HG03097 (cell line): ENCODE measurements around the gene TP63.
"Not testable (repeated sequence)": the region's sequence is repeated elsewhere in the genome, so short reads cannot be mapped to it uniquely, and the experiment has no call there.

Experiments used
- ATAC-seq: cut with Tn5 transposase; IDR thresholded peaks from one replicate; pipeline ENCODE4 v1.9.1; 2021; ENCODE audit not compliant: unreplicated experiment, low FRiP score

TP63 gene

DNA sequence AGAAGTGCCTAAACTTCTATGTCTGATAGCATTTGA lies at the start of gene TP63:
Gene TP63, plus strand, starts transcription at position 17 of the 36 bp plus-strand sequence. CDS start 127 bp downstream, outside the sequence.
- ATAC-seq: no peak

GRCh38 chr3:189582179-189582578 lies 49.0 kb upstream of the TP63 start:
- ATAC-seq: no peak

DNA sequence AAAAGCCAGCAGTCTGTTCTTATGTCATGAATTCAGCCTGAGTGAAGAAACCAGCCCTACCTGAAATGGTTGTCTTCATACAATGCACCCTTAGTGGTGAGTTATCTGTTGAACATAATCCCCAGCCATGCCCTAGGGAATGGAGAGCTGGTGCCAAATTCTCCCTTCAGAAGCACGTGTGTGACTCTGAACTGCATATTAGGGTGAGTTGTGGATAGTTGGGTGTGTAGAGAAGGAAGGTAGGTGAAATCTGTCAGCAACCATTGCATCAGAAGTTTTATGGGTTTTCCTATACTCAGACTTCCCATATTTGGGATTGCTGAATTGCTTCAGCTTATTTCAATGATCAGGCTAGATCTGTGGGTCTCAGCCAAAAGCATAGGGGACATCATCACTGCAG lies 46.5 kb upstream of the TP63 start:
- ATAC-seq: no peak

- ATAC-seq: no peak
Measured at GRCh38 chr3:189586941-189587663, 44.1 kb upstream of the TP63 start.

DNA sequence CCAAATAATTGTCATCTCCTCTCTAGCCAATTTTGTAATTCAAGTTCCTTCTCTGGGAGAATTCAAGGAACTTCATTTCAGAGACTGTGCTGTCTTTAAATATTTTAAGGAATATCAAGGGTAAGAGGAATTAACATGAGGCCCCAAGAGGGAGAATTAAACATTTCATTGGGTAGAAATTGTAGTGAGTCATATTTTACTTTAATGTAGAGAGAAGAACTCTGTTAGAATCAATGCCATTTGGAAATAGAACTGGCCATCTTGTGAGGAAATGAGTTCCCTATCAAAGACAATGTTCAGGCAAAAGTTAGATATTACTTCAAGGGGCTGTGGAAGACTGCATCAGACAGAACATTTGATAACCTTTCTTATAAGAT lies 43.5 kb upstream of the TP63 start:
- ATAC-seq: no peak

DNA sequence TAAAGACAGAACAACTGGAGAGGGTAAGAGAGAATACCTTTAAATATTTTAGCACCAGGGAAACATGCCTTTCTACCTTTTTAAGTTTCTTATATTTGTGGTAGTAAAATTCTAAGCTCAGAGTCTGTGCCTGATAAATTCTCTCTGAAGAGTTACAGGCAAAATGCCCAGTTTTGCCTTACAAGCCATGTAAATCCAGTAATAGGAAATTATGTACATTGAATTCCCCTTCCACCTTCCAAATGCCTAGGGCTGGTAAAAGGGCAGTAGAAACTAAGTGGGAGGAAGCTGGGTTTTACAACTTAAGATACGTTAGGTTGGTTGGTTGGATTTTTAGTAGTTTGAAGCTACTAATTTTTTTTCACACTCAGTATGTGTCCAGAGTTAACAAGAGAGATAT lies 43.1 kb upstream of the TP63 start:
- no peak for ATAC-seq

DNA sequence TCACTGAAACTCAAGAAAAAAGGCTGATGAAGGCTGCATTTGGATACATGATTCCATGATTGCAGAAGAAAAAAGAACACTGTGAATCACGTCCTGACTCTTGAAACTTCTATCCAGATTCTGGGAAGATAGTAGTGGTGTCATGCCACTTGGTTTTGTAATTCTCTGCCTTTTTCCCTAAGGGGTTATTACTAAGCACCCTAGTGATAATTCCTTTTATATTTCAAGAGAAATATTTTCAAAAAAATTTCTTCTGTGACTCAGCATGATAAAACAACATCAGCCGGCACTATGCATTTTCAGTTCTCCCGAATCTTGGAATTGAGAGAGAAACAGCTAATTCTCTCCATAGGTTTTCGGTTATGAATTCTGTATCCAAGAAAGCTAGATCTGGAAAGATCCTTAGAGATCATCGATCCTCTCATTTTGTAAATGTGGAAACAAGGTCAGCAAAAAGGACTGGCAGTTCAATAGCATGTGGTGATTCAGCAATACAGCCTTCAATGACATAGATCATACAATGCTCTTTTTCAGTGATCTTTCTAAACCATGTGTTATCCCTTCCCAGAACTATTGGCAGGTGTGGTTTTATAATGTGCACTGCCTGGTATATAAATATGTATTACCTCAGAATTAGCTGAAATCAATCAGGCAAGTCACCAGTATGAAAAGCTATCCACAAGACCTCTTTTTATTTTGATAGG lies 42.6 kb upstream of the TP63 start:
- no peak for ATAC-seq

GRCh38 chr3:189589179-189589569 lies 42.0 kb upstream of the TP63 start:
- no peak for ATAC-seq

DNA sequence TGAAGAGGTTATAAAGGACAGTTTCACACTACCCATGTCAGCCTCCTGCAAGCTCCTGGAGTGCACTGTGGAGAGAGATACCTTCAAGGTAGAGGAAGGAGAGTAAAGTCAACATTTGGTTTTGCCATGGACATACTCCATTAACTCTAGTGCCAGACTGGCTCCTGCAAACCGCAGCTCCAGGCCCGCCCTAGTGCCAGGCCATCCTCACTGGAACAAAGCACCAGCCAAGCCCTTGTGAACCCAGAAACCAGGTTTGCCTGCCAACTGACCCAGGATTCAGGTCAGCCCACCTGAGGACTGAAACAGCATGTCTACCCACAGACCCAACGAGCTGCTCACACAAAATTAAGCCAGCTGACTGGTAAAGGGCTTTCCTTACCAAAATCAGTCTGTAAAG lies 41.0 kb upstream of the TP63 start:
- no peak for ATAC-seq

- no peak for ATAC-seq
Measured at GRCh38 chr3:189593581-189593980, 37.6 kb upstream of the TP63 start.

DNA sequence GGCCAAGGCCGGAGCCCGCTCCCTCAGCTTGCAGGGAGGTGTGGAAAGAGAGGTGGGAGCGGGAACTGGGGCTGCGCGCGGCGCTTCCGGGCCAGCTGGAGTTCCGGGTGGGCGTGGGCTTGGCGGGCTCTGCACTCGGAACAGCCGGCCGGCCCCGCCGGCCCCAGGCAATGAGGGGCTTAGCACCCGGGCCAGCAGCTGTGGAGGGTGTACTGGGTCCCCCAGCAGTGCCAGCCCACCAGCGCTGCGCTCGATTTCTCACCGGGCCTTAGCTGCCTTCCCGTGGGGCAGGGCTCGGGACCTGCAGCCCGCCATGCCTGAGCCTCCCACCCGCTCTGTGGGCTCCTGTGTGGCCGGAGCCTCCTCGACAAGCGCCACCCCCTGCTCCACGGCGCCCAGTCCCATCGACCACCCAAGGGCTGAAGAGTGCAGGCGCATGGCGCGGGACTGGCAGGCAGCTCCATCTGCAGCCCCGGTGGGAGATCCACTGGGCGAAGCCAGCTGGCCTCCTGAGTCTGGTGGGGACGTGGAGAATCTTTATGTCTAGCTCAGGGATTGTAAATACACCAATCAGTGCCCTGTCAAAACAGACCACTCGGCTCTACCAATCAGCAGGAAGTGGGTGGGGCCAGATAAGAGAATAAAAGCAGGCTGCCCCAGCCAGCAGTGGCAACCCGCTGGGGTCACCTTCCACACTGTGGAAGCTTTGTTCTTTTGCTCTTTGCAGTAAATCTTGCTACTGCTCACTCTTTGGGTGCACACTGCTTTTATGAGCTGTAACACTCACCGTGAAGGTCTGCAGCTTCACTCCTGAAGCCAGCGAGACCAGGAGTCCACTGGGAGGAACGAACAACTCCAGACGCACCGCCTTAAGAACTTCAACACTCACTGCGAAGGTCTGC lies 34.9 kb upstream of the TP63 start:
- not testable (repeated sequence) for ATAC-seq

DNA sequence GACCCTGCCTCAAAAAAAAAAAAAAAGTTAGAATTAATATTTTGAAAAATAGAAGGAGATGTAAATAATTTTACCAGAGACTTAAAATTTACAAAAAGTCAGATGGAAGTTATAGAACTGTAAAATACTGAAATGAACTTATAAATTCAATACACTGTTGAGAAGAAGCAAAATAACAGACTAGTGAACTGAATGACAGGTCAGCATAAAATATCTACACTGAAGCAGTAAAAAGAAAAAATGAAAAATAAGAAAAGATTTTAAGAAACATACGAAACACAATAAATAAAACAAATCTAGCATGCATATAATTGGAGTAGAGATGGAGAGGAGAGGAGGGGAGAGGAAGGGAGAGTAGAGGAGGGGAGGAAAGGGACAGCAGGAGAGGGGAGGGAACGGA lies 33.3 kb upstream of the TP63 start:
- no peak for ATAC-seq

DNA sequence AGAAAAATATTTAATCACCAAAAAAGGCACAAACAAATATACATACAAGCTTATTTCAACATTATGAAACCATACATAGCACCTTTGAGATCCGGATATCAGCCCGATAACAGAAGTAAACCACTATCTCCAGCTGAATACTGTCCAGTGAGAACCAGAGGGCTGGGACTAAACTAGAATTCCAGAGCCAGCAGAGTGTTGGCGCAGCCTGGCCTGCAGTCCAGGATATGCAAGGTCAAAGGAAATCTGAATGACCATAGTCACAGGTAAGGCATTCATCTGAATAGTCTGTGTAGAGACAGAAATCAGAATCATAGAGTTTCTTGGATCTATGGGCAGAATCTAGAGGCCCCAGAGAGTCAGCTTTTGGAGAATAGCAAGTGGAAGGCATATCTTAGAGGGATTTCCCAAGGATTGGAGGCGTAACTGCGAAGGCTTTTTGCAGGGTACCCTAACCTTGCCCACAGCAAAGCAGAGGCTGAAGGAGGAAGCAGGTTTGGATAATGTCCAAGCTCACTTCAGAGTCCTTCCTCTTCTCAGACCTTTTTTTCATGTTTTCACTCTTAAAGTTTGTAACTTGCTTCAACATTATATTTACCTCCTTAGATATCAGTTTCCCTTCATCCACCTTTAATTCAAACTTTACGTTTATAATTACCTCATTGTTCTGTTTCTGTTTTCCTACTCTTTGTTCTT lies 32.5 kb upstream of the TP63 start:
- no peak for ATAC-seq

DNA sequence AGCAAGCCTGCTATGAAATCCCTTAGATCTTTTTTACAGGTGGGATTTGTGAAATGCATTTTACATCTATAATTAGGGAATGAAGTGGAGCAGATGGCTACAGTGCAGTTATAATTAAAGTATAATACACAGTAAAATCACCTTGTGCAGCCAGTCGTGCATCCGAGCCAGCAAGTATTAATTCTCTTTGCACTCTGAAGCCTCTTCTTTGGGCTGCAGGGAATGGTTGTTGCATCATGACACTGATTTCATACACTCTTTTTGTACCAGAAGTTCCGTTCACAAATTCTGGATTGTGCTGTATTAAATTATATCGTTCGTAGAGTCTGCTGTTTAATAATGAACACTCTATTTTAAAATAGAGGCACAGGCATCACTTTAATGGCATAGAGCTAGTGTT lies 28.7 kb upstream of the TP63 start:
- ATAC-seq: no peak

- ATAC-seq: no peak
Measured at GRCh38 chr3:189605717-189606116, 25.5 kb upstream of the TP63 start.

DNA sequence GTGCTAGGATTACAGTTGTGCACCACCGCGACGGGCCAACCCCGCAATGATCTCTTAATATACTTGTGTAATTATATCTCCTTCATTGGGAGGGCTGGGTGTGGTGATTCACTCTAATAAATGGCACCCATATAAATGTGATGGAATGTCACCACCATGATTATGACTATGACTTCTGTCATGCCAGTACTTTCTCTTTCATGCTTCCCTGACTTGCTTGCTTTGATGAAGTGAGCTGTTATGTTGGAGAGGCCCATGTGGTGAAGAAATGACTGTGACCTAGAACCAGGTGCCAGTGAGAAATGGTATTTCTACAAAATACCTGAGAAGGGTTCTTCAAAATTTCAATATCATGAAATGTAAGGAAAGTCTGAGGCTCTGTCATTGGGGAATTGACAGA lies 24.4 kb upstream of the TP63 start:
- ATAC-seq: no peak

GRCh38 chr3:189612641-189613040 lies 18.5 kb upstream of the TP63 start:
- ATAC-seq: not testable (repeated sequence)

DNA sequence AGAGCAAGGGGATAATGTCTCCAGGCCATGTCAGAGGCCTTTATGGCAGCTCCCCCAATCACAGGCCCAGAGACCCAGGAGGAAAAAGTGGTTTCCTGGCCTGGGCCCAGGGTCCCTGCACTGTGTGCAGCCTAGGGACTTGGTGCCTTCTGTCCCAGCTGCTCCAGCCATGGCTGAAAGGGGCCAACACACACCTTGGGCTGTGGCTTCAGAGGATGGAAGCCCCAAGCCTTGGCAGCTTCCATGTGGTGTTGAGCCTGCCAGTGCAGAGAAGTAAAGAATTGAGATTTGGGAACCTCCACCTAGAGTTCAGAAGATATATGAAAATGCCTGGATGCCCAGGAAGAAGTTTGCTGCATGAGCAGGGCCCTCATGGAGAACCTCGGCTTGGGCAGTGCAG lies 18.1 kb upstream of the TP63 start:
- no peak for ATAC-seq

DNA sequence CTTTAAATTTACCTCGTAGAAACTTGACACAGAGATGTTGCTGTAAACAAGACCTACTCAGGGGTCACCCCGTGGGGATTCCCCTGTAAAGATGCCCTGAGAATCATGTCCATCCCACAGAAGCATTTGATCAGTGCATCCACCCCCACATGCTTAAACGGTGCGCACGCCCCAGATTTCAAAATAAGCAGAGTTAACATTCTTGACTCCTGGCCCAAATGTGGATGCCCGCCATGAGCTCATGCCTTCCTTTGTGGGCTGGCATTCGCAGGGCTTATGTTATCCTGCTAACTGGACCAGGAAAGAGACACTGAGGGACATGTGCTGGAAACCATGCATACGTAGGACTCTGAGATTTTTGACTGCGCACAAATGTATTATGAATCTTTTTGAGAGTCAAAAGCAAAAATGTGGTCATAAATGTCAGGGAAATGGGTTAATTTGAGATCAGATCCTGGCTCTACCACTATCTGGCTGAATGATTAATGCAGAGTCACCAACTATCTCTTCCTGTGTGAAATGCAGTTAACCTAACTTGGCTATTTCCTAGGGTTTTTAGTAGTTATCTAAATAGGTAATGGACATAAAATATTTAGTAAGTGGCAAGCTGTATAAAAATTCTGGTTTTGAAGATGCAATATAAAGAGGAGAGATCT lies 9.1 kb upstream of the TP63 start:
- ATAC-seq: no peak

DNA sequence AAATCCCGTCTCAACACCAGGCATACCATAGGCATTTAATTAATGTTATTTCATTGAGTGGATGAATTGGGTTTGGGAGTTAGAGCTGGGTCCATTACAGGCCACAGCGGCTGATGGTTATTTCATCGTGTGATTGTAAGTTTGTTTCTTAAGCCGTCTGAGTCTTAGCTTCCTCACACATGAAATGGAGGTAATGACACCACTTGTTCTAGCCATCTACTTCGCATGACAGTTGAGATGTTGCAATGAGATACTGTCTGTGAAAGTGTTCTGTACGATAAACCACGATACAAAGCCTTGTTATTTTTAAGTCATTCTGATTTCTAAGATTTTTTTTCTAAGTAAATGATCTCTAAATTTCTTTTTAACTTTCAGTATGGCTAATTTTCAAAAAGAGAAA lies 8.6 kb upstream of the TP63 start:
- ATAC-seq: no peak

DNA sequence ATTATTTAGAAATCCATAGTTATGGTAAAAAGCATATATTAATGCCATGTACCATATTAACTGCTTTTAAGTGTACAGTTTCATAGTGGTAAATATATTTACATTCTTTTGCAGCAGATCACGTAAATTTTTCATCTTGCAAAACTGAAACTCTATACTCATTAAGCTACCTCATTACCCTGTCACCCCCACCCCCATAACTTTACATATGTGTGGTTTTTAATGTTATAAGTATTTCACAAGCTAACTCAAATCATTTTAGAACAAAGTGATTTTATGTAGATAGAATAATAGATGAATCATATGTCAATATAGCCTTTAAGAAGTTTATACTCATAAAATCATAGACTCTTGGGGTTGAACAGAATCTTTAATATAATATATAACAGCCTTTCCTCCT lies 7.1 kb upstream of the TP63 start:
- ATAC-seq: no peak
